Breast epithelium (tissue), 3 donors: ENCODE data around the gene TBC1D22B.

ENCODE experiments used
- POLR2A ChIP-seq: fragments of 450-650 bp; IDR thresholded peaks from one replicate; pipeline ENCODE4 v1.6.1; 2016; ENCODE audit warnings: antibody characterized with exemption, mild to moderate bottlenecking, moderate library complexity
- TF ChIP-seq, protein P1 (sequence below), 3 donors: fragments of 450-650 bp; IDR thresholded peaks; one replicate each; pipeline ENCODE4 v1.5.1; 2016 to 2017; ENCODE audit warnings: antibody characterized with exemption in 3 of 3, mild to moderate bottlenecking in 3 of 3, moderate library complexity in 3 of 3

DNA sequence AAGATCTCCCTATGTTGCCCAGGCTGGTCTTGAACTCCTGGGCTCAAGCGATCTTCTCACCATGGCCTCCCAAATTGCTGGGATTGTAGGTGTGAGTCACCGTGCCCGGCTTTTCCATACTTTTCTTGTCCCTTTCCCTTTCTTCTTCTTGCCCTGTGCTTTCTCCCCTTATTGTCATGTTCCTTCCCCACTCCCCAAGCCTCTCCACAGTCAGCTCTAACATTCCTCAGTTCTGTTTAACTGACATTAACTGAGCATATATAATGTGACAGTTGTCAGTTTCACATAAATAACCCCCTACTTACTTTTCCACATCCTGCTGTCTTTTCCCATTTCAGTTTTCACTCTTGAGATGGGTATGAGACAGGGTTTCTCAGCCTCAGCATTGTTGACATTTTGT lies 86.7 kb downstream of the TBC1D22B start:
- TF ChIP-seq, protein P1, sequence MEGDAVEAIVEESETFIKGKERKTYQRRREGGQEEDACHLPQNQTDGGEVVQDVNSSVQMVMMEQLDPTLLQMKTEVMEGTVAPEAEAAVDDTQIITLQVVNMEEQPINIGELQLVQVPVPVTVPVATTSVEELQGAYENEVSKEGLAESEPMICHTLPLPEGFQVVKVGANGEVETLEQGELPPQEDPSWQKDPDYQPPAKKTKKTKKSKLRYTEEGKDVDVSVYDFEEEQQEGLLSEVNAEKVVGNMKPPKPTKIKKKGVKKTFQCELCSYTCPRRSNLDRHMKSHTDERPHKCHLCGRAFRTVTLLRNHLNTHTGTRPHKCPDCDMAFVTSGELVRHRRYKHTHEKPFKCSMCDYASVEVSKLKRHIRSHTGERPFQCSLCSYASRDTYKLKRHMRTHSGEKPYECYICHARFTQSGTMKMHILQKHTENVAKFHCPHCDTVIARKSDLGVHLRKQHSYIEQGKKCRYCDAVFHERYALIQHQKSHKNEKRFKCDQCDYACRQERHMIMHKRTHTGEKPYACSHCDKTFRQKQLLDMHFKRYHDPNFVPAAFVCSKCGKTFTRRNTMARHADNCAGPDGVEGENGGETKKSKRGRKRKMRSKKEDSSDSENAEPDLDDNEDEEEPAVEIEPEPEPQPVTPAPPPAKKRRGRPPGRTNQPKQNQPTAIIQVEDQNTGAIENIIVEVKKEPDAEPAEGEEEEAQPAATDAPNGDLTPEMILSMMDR (IDR thresholded peaks at IDR 0.05): no peak
- no peak for TF ChIP-seq POLR2A
